Cardiac muscle cell (in vitro differentiated cells and primary cell): ENCODE measurements around the gene UBE3C. TPM values are rescaled to one million over a fixed set of nuclear protein-coding genes. Genes with fewer than 3 reads are reported as not detected.

ENCODE experiments used
- DNase-seq, 2 donors: peaks; one replicate each; pipeline versions ENCODE4 v3.0.0 to v3.0.0-alpha.2; 2010 to 2017; ENCODE audit warnings: low read depth in 1 of 2, low spot score in 1 of 2
- H3K27ac ChIP-seq: fragments of 200-600 bp; sonication (generic); 2 replicates; pipeline ENCODE4 v1.5.1; 2016
- H3K27me3 ChIP-seq: fragments of 200-600 bp; sonication (generic); 2 replicates; pipeline ENCODE4 v1.6.0; 2016; ENCODE audit warnings: control low read depth
- H3K36me3 ChIP-seq: fragments of 200-600 bp; sonication (generic); 2 replicates; pipeline ENCODE4 v1.5.1; 2016; ENCODE audit warnings: control low read depth
- H3K4me1 ChIP-seq: fragments of 200-600 bp; sonication (generic); 2 replicates; pipeline ENCODE4 v1.8.1; 2017; ENCODE audit warnings: low read depth, mild to moderate bottlenecking, mixed run types
- H3K4me3 ChIP-seq: fragments of 200-600 bp; sonication (generic); 2 replicates; pipeline ENCODE4 v1.5.1; 2016; ENCODE audit warnings: mild to moderate bottlenecking
- H3K9me3 ChIP-seq: fragments of 200-600 bp; sonication (generic); 2 replicates; pipeline ENCODE4 v1.5.1; 2017; ENCODE audit warnings: low read depth, mild to moderate bottlenecking, control low read depth
- CTCF ChIP-seq: IDR thresholded peaks from 2 replicates; pipeline ENCODE4 v1.5.1; 2012; ENCODE audit warnings: low read depth, mild to moderate bottlenecking, low read length
- polyA plus RNA-seq: library from polyadenylated mRNA; unstranded; fragments of >200 nt; fragmentation: Nextera tagmentation; extraction: Ambion mirVana; gene quantifications from 2 replicates; pipeline ENCODE4 v1.2.1, GENCODE V29; 2016
- total RNA-seq: library from RNA; depleted of rRNA; stranded (reverse); fragments of >200 nt; gene quantifications from 2 replicates; pipeline ENCODE4 v1.2.3, GENCODE V29; 2016

UBE3C gene
- total and polyA plus RNA-seq, 2 experiments from 2014 or later = 24.4 to 33.1 TPM

- H3K27ac ChIP-seq = no peak overlapping the region
- DNase-seq = peak in 1 of 2 donors; percentile 35
- H3K4me3 ChIP-seq = no peak overlapping the region
- H3K36me3 ChIP-seq = no peaks in the 10 kb centered on the region
- TF ChIP-seq CTCF = peak; percentile 14
- no peaks in the 10 kb centered on the region for H3K9me3 ChIP-seq
- H3K4me1 ChIP-seq = no peaks in the 10 kb centered on the region
- no peaks in the 10 kb centered on the region for H3K27me3 ChIP-seq
Observed at GRCh38 chr7:157299613-157300368, 161.1 kb downstream of the UBE3C start.

DNA sequence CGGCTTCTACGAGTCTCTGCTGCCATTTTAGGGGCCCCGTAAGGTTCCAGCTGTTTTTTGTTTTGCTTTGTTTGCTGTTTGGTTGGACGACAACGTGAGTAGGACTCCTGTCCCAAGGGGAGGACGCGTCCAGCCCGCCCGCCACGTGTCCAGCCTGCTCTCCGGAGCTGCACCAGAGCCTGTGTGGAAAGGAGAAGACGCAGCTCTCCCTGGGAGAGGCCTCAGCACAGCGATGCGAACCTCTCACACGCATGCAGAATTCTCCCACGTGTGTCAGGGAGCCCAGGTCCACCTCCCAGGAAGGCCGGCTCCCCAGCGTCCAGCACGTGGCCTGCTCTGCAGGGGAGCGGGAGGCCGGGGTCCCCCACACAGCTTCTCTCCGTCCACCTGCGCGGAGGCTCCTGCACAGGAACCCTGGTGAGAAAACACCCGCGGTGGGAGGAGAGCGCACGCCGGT lies 161.7 kb downstream of the UBE3C start:
- no peak for DNase-seq

GRCh38 chr7:157301610-157302120 lies 162.9 kb downstream of the UBE3C start:
- no peaks in the 10 kb centered on the region for H3K36me3 ChIP-seq
- TF ChIP-seq CTCF = no peak
- DNase-seq = no peak
- H3K4me1 ChIP-seq = no peaks in the 10 kb centered on the region
- H3K4me3 ChIP-seq = no peak overlapping the region
- no peaks in the 10 kb centered on the region for H3K27me3 ChIP-seq
- no peaks in the 10 kb centered on the region for H3K9me3 ChIP-seq
- no peak overlapping the region for H3K27ac ChIP-seq

More for the DNA sequence above, 161.7 kb downstream of the UBE3C start:
- H3K4me3 ChIP-seq = no peak overlapping the region
- H3K36me3 ChIP-seq = no peaks in the 10 kb centered on the region
- H3K27ac ChIP-seq = no peak overlapping the region
- no peaks in the 10 kb centered on the region for H3K9me3 ChIP-seq
- TF ChIP-seq CTCF = no peak
- no peaks in the 10 kb centered on the region for H3K4me1 ChIP-seq
- no peaks in the 10 kb centered on the region for H3K27me3 ChIP-seq

- Histone ChIP-seq H3K27me3 (no peaks in the 10 kb centered on the region), H3K27ac (no peak overlapping the region), H3K9me3 (no peaks in the 10 kb centered on the region), H3K4me1 (no peaks in the 10 kb centered on the region), H3K4me3 (no peak overlapping the region), H3K36me3 (no peaks in the 10 kb centered on the region)
- TF ChIP-seq CTCF = no peak
- DNase-seq = no peak
Observed at GRCh38 chr7:157306846-157307838, 168.4 kb downstream of the UBE3C start.

- no peak for TF ChIP-seq CTCF
- Histone ChIP-seq H3K36me3 (no peaks in the 10 kb centered on the region), H3K4me1 (no peaks in the 10 kb centered on the region), H3K4me3 (no peak overlapping the region), H3K9me3 (no peaks in the 10 kb centered on the region), H3K27ac (no peak overlapping the region), H3K27me3 (no peaks in the 10 kb centered on the region)
- peak in 1 of 2 donors; percentile 89 for DNase-seq
Observed at GRCh38 chr7:157309988-157310668, 171.4 kb downstream of the UBE3C start.
